Prostate gland (tissue), 2 donors: Measurements from ENCODE around the gene SEZ6.

ENCODE experiments used
- POLR2A ChIP-seq: fragments of 450-650 bp; IDR thresholded peaks from one replicate; pipeline ENCODE4 v1.6.1; 2016; ENCODE audit warnings: antibody characterized with exemption, mild to moderate bottlenecking
- POLR2AphosphoS5 ChIP-seq: sonication (generic); formaldehyde crosslinking; IDR thresholded peaks from one replicate; pipeline ENCODE4 v1.6.1; 2017; ENCODE audit warnings: antibody characterized with exemption
- TF ChIP-seq, protein P1 (sequence below), 4 experiments: fragments of 200-600 bp in 2 of 4; fragments of 450-650 bp in 2 of 4; sonication (generic) in 2 of 4; IDR thresholded peaks; 1 replicate in 3 of 4; 2 replicates in 1 of 4; pipeline ENCODE4 v1.5.1; 2016 to 2019; ENCODE audit warnings: antibody characterized with exemption in 4 of 4, mild to moderate bottlenecking in 2 of 4, moderate library complexity in 2 of 4

- TF ChIP-seq, protein P1, sequence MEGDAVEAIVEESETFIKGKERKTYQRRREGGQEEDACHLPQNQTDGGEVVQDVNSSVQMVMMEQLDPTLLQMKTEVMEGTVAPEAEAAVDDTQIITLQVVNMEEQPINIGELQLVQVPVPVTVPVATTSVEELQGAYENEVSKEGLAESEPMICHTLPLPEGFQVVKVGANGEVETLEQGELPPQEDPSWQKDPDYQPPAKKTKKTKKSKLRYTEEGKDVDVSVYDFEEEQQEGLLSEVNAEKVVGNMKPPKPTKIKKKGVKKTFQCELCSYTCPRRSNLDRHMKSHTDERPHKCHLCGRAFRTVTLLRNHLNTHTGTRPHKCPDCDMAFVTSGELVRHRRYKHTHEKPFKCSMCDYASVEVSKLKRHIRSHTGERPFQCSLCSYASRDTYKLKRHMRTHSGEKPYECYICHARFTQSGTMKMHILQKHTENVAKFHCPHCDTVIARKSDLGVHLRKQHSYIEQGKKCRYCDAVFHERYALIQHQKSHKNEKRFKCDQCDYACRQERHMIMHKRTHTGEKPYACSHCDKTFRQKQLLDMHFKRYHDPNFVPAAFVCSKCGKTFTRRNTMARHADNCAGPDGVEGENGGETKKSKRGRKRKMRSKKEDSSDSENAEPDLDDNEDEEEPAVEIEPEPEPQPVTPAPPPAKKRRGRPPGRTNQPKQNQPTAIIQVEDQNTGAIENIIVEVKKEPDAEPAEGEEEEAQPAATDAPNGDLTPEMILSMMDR (IDR thresholded peaks at IDR 0.05), result no peak
- TF ChIP-seq POLR2AphosphoS5 (no peak), POLR2A (no peak)
These were observed 85.6 kb downstream of the SEZ6 start for GRCh38 chr17:28920201-28920600.
